HG02938 (cell line): ENCODE data around the gene THAP3.
"Not testable (repeated sequence)": the region's sequence is repeated elsewhere in the genome, so short reads cannot be mapped to it uniquely, and the experiment has no call there.

Experiments
- ATAC-seq: cut with Tn5 transposase; IDR thresholded peaks from one replicate; pipeline ENCODE4 v1.9.1; 2021; ENCODE audit warnings: mild to moderate bottlenecking, moderate library complexity; ENCODE audit not compliant: unreplicated experiment

Gene THAP3

GRCh38 chr1:6632588-6633514 is 8.2 kb downstream of the THAP3 start:
- no peak for ATAC-seq

GRCh38 chr1:6634371-6635052 is 9.8 kb downstream of the THAP3 start:
- no peak for ATAC-seq

- ATAC-seq: no peak
These were observed 10.7 kb downstream of the THAP3 start for GRCh38 chr1:6635161-6635909.

- ATAC-seq: no peak
These were observed 11.5 kb downstream of the THAP3 start for GRCh38 chr1:6635910-6636760.

GRCh38 chr1:6636778-6637177 is 12.1 kb downstream of the THAP3 start:
- ATAC-seq: not testable (repeated sequence)

GRCh38 chr1:6637770-6638169 is 13.1 kb downstream of the THAP3 start:
- no peak for ATAC-seq

- ATAC-seq: no peak
These were observed 13.6 kb downstream of the THAP3 start for GRCh38 chr1:6638226-6638625.

- not testable (repeated sequence) for ATAC-seq
These were observed 16.2 kb downstream of the THAP3 start for GRCh38 chr1:6640867-6641266.

GRCh38 chr1:6645018-6645417 is 20.4 kb downstream of the THAP3 start:
- no peak for ATAC-seq

- ATAC-seq: no peak
These were observed 22.0 kb downstream of the THAP3 start for GRCh38 chr1:6646499-6647148.

GRCh38 chr1:6648556-6648955 is 23.9 kb downstream of the THAP3 start:
- ATAC-seq: no peak

- ATAC-seq: no peak
These were observed 27.2 kb downstream of the THAP3 start for GRCh38 chr1:6651909-6652308.

- ATAC-seq: no peak
These were observed 28.3 kb downstream of the THAP3 start for GRCh38 chr1:6652986-6653385.

- ATAC-seq: no peak
These were observed 29.0 kb downstream of the THAP3 start for GRCh38 chr1:6653436-6654290.

GRCh38 chr1:6657138-6657537 is 32.5 kb downstream of the THAP3 start:
- ATAC-seq: no peak

- no peak for ATAC-seq
These were observed 33.8 kb downstream of the THAP3 start for GRCh38 chr1:6658359-6659060.

- no peak for ATAC-seq
These were observed 35.9 kb downstream of the THAP3 start for GRCh38 chr1:6660415-6661049.

GRCh38 chr1:6662468-6662867 is 37.8 kb downstream of the THAP3 start:
- not testable (repeated sequence) for ATAC-seq
